A673 (cell line): ENCODE results near the gene FNDC3B. TPM values are rescaled to one million over a fixed set of nuclear protein-coding genes. Genes with fewer than 3 reads are reported as not detected.

Experiments used
- BruUV-seq: library from RNA; stranded (reverse); fragments of 400-500 nt; replicated peaks from 2 replicates; lab custom pipeline; 2021; lab: Mats Ljungman, UMichigan
- CTCF ChIA-PET: fragments of 300-600 bp; sonication (Branson Sonifier 250); formaldehyde crosslinking; loops from one replicate; lab custom pipeline; 2022; ENCODE audit warnings: antibody characterized with exemption; lab: Charles Lee
- POLR2A ChIA-PET: fragments of 300-600 bp; sonication (Branson Sonifier 250); formaldehyde crosslinking; loops from one replicate; lab custom pipeline; 2022; ENCODE audit warnings: antibody characterized with exemption; ENCODE audit not compliant: low non-redundant PET; lab: Charles Lee
- DNase-seq: peaks from one replicate; pipeline ENCODE4 v3.0.0-alpha.2; 2015; ENCODE audit warnings: low spot score
- H3K27ac ChIP-seq: fragments of 200-600 bp; sonication (generic); 2 replicates; pipeline ENCODE4 v1.5.1; 2016; ENCODE audit warnings: mixed run types, low read depth, mild to moderate bottlenecking, mixed read lengths, antibody characterized with exemption, low read length; ENCODE audit not compliant: poor library complexity, severe bottlenecking
- H3K27me3 ChIP-seq: fragments of 200-600 bp; sonication (generic); replicated peaks from 2 replicates; pipeline ENCODE4 v1.6.1; 2017; ENCODE audit warnings: mixed run types, low read depth, mild to moderate bottlenecking, mixed read lengths, antibody characterized with exemption, low read length; ENCODE audit not compliant: insufficient read depth, poor library complexity
- H3K36me3 ChIP-seq: fragments of 200-600 bp; sonication (generic); 2 replicates; pipeline ENCODE4 v1.6.1; 2016; ENCODE audit warnings: mixed run types, mild to moderate bottlenecking, mixed read lengths, antibody characterized with exemption, low read length; ENCODE audit not compliant: insufficient read depth, poor library complexity, severe bottlenecking
- H3K4me1 ChIP-seq: fragments of 200-600 bp; sonication (generic); 2 replicates; pipeline ENCODE4 v1.6.1; 2017; ENCODE audit warnings: mixed run types, mild to moderate bottlenecking, mixed read lengths, antibody characterized with exemption, low read length; ENCODE audit not compliant: insufficient read depth, poor library complexity, severe bottlenecking
- H3K4me3 ChIP-seq: fragments of 200-600 bp; sonication (generic); 2 replicates; pipeline ENCODE4 v1.5.1; 2016; ENCODE audit warnings: low read depth, mixed run types, mild to moderate bottlenecking, mixed read lengths, low read length; ENCODE audit not compliant: poor library complexity, severe bottlenecking
- H3K9me3 ChIP-seq: fragments of 200-600 bp; sonication (generic); 2 replicates; pipeline ENCODE4 v1.6.1; 2016; ENCODE audit warnings: mixed run types, low read depth, mild to moderate bottlenecking, mixed read lengths, antibody characterized with exemption, low read length; ENCODE audit not compliant: poor library complexity, severe bottlenecking
- CTCF ChIP-seq: fragments of 300-800, 200-600 bp; sonication (generic); conservative IDR thresholded peaks from 2 replicates; pipeline ENCODE4 v1.5.1; 2017; ENCODE audit warnings: low read depth, mild to moderate bottlenecking, antibody characterized with exemption, low read length, moderate library complexity, mixed read lengths
- EZH2 ChIP-seq: fragments of 200-600 bp; sonication (generic); IDR thresholded peaks from 2 replicates; pipeline ENCODE4 v1.6.1; 2017; ENCODE audit warnings: borderline replicate concordance, low read depth, mild to moderate bottlenecking, mixed read lengths, antibody characterized with exemption, low read length; ENCODE audit not compliant: poor library complexity, severe bottlenecking
- intact Hi-C: fragments of 100-400 bp; cut with micrococcal nuclease; formaldehyde crosslinking; loops from one replicate; pipeline ENCODE4 v1.10.0; 2022; ENCODE audit not compliant: unreplicated experiment
- total RNA-seq: library from RNA; stranded (reverse); gene quantifications from 2 replicates; pipeline ENCODE4 v1.2.3, GENCODE V29; 2021

FNDC3B gene
- total RNA-seq, 1 experiment from 2014 or later: 50.8 TPM

GRCh38 chr3:172244011-172244410, 204.6 kb downstream of the FNDC3B start:
- H3K4me3 ChIP-seq: no peak overlapping the region
- H3K36me3 ChIP-seq: no peaks in the 10 kb centered on the region
- no peak for DNase-seq
- ChIA-PET CTCF (no interaction called here), POLR2A (no interaction called here)
- no peaks in the 10 kb centered on the region for H3K27me3 ChIP-seq
- H3K9me3 ChIP-seq: peaks cover 4% of the 10 kb centered on the region
- TF ChIP-seq EZH2 (no peak), CTCF (no peak)
- BruUV-seq: no TSS peak
- H3K4me1 ChIP-seq: no peaks in the 10 kb centered on the region
- intact Hi-C loops: no loop called here
- H3K27ac ChIP-seq: no peak overlapping the region

- H3K9me3 ChIP-seq: peaks cover 4% of the 10 kb centered on the region
- no TSS peak for BruUV-seq
- intact Hi-C loops: no loop called here
- H3K4me1 ChIP-seq: no peaks in the 10 kb centered on the region
- TF ChIP-seq CTCF (no peak), EZH2 (no peak)
- CTCF ChIA-PET: no interaction called here
- POLR2A ChIA-PET: no interaction called here
- H3K36me3 ChIP-seq: no peaks in the 10 kb centered on the region
- no peak overlapping the region for H3K27ac ChIP-seq
- H3K27me3 ChIP-seq: no peaks in the 10 kb centered on the region
- H3K4me3 ChIP-seq: no peak overlapping the region
- DNase-seq: no peak
Measured at GRCh38 chr3:172245241-172245640, 205.9 kb downstream of the FNDC3B start.

DNA sequence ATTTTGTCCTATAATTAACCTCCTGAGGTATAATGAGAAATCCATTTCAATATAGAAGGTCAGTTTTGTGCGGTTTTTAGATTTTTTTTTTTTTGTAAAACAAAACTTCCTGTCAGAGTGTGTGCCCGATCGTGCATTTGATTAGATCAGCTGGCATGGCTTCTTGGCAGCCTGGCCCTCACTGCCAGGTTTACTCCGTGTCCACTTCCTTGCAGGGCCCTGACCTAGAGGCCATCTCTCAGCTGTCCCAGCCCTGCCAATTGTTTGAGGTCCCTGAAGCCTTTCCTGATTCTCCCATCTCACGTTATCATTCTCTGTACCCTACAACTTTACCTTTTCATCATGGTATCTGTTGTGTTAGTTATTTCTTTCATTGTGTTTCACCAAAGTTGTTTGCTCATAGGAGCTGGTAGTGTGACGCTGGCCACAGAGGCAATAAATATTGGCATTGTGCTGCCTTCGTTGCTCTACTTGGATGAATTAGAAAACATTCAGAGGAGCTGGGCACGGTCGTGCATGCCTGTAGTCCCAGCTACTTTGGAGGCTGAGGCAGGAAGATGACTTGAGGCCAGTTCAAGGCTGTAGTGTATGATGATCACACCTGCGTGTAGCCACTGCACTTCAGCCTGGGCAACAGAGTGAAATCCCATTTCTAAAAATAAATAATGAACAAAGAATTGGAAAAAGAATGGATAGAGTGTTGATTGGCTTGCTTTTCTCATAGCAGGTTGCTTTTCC, 206.9 kb downstream of the FNDC3B start:
- Histone ChIP-seq H3K36me3 (no peaks in the 10 kb centered on the region), H3K9me3 (peaks cover 4% of the 10 kb centered on the region), H3K27me3 (no peaks in the 10 kb centered on the region), H3K4me1 (no peaks in the 10 kb centered on the region), H3K27ac (no peak overlapping the region), H3K4me3 (no peak overlapping the region)
- BruUV-seq: no TSS peak
- DNase-seq: no peak
- POLR2A ChIA-PET: no interaction called here
- CTCF ChIA-PET: interaction anchor here (0.6 kb wide), 1 partner anchor 455 kb away, joined by 6 read pairs; no protein-coding TSS in a partner anchor
- TF ChIP-seq CTCF: no peak
- no peak for TF ChIP-seq EZH2
- intact Hi-C loops: no loop called here
